Subcutaneous adipose tissue (tissue), 4 donors: Measurements from ENCODE around the gene FN1. TPM values are rescaled to one million over a fixed set of nuclear protein-coding genes. Genes with fewer than 3 reads are reported as not detected.

Source experiments
- CTCF ChIP-seq: fragments of 450-650 bp; IDR thresholded peaks from one replicate; pipeline ENCODE4 v1.5.1; 2016; ENCODE audit warnings: low read depth, mild to moderate bottlenecking, control low read depth, antibody characterized with exemption, moderate library complexity
- total RNA-seq, 4 donors: library from RNA; depleted of rRNA; stranded (reverse); fragments of >200 nt; gene quantifications; one replicate each; pipeline ENCODE4 v1.1.0, GENCODE V29; 2016

FN1 gene
- total RNA-seq, 4 donors from 2014 or later = 80.4 to 1,315 (median 407) TPM

- no peak for TF ChIP-seq CTCF
Observed at GRCh38 chr2:215355801-215356200, 80.1 kb downstream of the FN1 start.

GRCh38 chr2:215354771-215355695 is 80.8 kb downstream of the FN1 start:
- TF ChIP-seq CTCF = no peak

- TF ChIP-seq CTCF = no peak
Observed at GRCh38 chr2:215352602-215353001, 83.3 kb downstream of the FN1 start.

- no peak for TF ChIP-seq CTCF
Observed at GRCh38 chr2:215347878-215348277, 88.0 kb downstream of the FN1 start.

- no peak for TF ChIP-seq CTCF
Observed at GRCh38 chr2:215338883-215339679, 96.8 kb downstream of the FN1 start.

- TF ChIP-seq CTCF = no peak
Observed at GRCh38 chr2:215332872-215333595, 102.8 kb downstream of the FN1 start.
